Fibroblast of skin of right quadriceps (primary cell): ENCODE results near the gene AIP.
"Not testable (repeated sequence)": the region's sequence is repeated elsewhere in the genome, so short reads cannot be mapped to it uniquely, and the experiment has no call there.

Experiments used
- DNase-seq: peaks from one replicate; pipeline ENCODE4 v3.0.0-alpha.2; 2013

AIP gene

DNA sequence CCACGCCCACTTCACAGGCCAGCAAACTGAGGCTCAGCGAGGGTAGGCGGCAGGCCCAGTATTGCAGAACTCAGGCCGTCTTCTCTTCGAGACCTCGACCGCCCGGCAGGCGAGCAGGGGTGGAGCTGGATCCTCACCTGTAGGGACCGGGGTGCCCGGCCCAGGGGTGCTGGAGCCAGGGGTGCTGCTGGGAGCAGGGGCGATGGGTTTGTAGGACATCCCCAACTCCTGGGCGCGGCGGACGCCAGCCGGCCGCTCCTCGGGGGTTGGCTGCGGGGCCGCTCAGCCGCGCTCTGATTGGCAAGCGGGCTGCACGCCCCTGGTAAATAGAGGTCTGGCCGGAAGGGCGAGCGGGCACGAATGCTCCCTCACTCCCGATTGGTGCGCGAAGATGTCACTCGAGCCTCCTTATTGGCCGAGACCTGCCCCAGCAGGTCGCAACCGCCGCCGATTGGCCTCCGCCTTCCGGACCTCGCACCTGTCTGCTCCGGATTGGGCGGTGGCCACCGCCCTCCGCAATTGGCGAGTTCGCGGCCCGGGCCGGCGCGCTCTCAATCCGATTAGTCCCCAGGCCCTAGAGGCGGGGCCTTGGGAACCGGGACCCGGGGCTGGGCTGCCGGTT, 25.1 kb downstream of the AIP start, which contains the start of gene CDK2AP2:
CDK2AP2 (minus strand) TSS at position 299 of the 622 bp plus-strand sequence; CDS start at position 219, 80 bp downstream.
- peak; percentile 100 for DNase-seq

DNA sequence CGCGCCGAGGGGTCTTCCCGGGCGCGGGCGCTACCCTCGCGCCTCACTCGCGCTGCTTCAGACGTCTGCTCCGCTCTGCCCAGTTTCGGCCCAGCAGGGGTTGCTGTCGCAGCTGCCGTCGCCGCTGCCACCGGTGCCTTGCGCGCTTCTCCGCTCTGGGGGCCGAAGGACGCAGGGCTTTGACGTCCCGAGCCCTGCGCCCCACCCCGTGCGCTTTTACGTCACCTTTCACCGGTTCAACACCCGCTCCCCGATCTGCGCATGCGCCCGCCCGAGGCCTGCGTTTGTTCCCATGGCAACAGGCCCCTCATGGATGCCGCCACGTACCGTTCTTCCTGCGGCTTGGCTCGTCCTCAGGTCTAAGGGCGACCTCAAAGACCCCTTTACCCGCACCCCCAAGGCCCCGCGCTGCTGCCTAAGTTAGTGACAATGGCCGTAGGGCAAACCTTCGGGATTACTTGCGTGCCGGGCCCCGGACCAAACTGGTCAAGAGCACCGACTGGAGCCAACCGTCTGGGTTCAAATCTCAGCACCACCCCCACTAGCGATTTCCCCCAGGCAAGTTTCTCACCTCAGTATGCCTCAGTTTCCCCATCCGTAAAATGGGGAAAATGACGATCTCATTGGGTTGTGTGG, 25.8 kb downstream of the AIP start:
- peak; percentile 96 for DNase-seq

DNA sequence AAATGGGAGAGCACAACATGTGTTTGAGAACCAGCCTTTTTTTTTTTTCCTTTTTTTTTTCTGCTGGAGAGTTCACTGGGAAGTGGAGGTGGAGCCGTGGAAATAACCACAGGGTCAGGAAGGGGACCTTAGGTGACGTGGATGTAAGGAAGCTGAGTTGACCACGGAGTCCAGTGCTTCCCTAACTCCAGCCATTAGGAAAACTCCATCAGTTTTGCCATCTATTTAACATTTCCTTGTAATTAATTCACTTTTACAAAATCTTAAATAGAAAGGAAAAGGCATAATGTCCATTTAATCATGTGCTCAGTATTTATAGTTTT, 27.2 kb downstream of the AIP start:
- DNase-seq, result no peak

DNA sequence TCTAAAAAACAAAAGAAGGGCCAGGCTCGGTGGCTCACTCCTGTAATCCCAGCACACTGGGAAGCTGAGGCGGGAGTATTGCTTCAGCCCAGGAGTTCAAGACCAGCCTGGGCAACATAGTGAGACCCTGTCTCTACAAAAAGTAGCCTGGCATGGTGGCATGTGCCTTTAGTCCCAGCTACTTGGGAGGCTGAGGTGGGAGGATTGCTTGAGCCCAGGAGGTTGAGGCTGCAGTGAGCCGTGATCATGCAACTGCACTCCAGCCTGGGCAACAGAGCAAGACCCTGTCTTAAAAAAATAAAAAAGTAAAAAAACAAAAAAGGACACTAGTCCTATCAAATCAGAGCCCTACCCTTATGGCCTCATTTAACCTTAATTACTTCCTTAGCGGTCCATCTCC, 28.7 kb downstream of the AIP start:
- not testable (repeated sequence) for DNase-seq

DNA sequence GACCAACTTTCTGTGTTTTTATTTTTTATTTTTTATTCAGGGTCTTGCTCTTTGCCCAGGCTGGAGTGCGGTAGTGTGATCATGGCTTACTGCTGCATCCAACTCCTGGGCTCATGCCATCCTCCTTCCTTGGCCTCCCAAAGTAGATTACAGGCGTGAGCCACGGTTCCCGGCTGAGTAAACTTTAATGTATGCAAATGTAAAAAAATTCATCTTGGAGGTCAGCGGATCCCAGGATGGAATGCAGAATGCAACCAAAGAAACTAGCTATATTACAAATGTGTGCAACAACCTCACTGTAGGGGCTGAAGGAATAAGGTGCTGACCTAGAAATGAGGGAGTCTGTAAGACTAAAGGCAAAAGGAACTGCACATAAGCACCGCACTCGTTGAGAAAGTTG, 31.3 kb downstream of the AIP start:
- DNase-seq, result no peak

DNA sequence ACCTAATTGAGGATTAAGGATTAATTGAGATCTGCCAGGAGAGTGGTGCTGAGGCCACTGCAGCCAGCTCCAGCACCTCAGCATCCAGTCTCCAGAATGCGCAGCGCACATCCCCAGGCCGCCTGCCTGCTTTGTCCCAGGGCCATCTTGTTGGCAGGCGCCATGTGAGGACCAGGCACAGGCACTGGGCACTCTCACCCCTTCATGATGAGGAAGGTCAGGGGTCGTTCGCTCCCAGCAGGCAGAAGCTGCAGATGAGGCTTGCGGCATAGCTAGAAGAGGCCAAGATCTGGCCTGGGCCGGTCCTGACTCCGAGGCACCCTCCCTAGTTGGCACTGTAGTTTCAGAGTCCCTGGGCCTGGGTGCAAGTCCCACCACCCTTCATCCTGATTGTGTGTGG, 34.0 kb downstream of the AIP start:
- no peak for DNase-seq

DNA sequence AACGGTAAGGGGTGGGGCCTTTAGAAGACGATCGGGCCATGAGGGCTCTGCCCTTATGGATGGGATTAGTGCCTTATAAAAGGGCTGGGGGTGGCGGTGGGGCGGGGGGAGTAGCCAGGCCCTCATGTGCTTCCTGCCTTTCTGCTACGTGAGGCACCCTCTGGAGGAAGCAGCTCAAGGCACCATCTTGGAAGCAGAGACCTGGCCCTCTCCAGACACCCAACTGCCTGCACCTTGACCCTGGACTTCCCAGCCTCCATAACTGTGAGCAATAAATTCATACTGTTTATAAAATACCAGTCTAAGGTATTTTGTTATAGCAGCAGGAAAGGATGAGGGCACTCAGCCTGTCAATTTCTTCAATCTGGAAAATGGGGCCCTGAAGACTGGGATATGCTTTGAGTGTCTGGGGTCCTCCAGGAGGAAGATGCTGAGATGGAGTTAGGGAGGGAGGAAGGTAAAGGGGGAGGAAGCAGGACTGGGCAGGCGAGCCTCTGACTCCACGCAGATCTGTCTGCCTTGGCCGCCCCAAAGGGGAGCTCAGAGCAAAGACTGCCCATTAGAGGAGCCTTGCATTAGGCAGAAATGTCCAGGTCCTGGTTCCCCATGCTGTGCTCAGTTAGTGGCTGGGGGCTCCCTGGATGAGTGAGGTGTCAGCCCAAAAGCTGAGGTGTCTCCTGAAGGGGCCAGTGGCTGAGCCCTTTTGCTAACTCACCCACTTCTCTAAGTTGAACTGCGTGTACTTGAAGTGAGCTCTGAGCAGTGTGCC, 35.1 kb downstream of the AIP start:
- DNase-seq, result no peak

DNA sequence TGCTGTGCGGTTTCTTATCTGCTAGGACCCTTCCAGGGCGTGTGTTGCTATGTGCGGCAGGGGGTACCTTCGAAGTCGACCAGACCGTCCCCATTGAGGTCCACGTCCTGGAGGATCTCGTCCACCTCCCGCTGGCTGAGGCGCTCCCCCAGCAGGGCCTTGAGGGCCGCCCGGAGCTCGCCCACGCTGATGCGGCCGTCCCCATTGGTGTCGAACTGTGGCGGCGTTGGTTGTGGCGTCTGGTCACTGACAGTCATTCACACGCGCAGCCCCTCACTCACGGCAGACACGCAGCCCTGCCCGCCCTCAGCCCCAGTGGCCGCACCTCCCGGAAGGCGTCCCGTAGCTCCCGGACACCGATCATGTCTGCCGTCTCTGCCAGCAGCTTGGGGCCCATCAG, 36.9 kb downstream of the AIP start:
- no peak for DNase-seq

DNA sequence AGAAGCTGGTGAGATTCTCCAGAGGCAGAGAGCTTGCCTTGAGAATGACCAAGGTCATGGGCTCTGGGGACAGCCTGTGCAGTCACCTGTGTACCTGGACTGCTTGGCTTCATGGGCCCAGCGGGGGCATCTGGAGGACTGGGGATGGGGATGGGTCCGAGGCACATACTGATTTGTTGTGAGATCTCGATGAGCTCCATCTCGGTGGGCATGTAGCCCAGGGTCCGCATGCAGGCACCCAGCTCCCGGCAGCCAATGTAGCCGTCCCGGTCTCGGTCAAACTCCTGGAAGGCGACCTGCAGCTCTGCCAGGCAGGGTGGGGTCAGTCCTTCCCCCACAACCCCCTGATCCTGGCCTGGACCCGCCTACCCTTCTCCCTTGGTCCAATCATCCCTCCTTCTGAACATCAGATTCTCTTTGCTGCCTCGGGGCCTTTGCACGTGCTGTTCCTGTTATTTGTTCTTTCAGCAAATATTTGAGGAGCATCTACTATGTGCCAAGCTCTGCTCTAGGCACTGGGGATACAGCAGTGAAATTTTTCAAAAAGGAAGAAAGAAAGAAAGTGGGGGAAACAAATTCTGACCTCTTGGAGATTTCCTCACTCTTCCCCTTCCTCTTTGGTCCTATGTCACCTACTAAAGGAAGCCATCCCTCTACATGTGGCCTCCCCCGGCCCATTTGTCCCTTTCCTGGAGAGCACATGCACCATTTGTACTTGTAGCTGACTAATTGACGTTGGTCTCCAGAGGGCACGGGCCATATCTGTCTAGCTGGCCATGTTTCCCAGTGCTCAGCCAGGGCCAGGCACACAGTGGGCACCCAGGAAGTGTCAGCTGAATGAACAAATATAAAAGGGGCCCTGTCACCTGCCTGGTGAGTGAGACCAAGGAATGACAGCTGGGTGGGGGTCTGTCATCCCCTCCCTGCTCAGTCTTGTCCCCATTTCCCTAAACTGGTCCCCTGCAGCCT, 38.3 kb downstream of the AIP start:
- no peak for DNase-seq

DNA sequence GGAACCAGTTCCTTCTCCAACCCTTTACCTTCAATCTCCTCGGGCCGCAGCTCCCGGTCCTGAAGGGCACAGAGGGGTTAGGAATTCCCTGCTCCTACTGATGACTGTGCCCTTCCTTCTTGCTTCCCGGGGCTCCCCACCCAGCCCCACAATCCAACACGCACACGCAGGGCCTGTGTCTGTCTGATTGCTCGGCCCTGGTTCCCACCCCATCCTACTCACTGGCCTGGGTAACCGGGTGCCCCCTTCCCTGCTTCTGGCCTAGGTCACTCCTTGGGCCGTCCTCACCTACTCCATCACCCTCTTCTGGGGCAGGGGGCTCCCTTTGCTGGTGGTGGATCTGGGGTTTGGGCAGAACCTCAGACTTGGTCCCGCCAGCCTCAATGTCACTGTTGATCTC, 39.1 kb downstream of the AIP start:
- DNase-seq, result no peak

DNA sequence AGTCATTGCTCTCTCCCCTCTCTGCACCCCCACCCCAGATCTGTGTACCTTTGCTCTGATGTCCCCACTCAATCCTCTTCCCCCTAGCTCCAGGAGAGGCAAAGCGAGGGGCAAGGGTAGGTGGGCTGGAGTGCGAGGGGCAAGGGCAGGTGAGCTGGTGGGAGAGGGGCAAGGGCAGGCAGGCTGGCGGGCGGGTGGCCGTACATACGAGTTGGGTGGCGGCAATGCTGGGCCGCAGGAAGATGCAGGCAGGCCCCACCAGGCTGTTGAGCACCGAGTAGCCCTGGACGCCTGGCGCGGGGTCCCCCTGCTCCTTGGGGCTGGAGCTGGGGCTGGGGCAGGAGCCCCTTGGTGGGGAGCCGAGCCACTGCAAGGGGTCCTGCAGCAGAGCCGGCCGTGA, 39.5 kb downstream of the AIP start:
- DNase-seq, result no peak

DNA sequence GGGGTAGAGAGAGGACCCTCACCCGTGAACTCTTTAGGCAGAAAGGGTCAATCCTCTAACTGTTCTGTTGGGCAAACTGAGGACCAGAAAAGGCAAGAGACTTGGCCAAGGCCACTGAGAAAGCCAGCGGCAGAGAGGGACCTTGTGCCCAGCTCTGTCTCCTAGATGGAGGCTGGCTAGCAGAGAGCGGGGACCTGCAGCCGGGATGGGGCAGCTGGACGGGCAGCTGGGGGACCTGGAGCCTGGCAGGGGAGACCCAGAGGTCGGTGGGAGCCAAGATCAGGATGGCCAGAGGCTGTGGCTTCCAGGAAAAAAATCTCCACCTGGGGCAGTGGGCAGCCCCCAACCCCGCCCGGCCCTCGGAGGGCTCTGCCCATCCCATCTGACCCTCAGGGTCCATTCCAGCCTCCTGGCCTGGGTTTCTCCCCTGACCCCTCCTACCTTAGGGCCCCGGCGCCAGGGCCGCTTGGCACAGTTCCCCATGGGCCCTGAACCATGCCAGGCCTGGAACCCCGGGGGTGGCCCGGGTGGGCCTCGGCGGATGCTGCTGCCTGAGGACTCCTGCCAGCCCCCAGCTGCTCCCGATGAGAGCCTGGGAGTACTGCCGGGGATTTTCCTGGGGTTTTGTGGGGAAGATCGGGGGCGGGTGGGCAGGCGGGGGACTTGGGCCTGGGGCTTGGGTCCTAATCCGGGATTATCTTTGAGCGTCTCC, 40.2 kb downstream of the AIP start, which contains the start of gene CABP2:
CABP2 (minus strand) TSS at position 603 of the 712 bp plus-strand sequence; CDS start at position 483, 120 bp downstream.
- no peak for DNase-seq

DNA sequence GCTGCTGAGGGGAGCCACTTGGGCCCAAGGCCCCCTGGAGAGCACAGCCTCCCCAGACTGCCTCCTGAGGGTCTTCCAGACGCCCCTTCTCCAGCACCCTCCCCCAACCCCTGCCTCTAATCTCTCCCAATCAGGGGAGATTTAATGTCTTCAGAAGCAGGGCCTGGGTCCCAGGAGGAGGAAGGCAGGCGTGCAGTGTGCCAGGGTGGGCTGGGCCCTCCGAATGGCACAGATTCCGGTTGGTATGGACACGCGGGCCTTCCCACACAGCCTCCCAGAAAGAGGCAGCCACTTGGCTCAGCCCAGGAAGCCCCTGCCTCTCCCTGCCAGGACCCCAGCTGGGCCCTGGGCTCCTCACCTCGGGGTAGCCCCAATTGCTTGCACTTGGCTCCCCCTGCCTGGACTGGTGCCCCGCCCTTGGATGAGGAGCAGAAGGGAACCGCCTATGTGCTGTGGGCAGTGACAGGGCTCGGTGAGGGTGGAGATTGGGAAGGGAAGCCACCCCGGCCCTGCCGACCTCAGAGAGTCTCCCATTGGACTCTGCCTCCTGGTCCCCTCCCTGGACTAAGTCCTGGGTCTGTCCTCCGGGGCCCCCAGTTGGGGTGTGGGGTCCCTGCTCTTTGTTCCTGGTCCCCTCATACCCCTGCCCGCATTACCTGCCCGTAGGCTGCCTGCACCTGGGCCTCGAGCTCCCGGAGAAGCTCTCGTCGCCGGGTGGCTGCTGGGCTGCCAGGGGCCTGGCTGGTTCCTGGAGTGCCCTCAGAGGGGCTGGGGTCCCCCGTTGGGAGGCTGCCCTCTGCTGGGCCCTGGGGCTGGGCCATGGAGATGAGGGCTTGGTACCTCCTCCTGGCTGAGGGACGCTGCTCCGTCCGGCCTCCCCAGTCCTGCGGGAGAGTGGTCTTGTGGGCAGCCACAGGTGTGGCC, 41.0 kb downstream of the AIP start:
- DNase-seq, result no peak

DNA sequence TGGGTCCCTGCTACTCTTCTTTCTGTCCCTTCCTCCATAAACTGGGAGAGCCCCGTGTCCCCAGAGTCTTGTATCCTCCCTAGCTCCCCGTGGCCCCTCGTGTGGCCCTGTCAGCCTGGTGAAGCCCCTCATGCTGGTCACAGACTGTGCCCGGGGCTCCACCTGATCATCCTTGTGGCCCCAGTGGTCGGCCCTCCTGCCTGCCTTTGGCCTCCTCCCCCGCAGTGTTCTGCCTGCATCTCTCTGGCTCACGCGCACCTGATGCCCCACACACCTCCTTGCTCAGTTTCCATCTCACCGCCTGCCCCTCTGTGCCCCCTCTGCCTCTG, 41.6 kb downstream of the AIP start:
- no peak for DNase-seq

DNA sequence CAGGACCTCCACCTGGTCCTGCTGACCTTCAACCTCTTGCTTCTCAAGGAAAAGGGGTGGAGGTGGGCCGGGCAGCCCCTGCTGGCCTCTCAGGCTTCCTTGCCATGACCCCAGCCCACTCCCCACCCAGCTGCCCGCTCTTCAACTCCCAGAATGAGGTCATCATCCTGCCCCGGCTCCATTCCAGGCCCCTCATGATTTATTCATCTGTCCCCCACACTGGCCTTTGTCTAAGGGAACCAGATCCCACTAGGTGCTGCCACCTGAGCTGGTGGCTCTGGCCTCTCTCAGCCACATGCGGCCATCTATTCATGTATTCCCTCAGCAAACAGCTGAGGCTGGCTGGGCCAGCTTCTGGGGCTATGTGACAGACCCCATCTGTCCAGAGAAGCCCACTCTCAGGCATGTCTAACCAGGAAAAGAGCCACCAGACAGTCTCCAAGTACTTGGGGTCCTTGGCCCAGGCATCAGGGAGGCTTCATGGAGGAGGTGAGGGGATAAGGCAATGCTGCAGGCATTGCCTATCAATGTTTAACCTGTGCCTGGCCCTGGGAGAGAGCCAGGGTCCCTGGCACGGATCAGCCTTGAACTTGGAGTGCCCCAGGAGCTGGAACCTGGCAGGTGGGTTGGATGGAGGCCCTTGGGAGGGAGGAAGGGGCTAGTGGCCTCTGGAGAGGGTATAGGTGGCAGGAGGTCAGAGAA, 42.6 kb downstream of the AIP start:
- no peak for DNase-seq

DNA sequence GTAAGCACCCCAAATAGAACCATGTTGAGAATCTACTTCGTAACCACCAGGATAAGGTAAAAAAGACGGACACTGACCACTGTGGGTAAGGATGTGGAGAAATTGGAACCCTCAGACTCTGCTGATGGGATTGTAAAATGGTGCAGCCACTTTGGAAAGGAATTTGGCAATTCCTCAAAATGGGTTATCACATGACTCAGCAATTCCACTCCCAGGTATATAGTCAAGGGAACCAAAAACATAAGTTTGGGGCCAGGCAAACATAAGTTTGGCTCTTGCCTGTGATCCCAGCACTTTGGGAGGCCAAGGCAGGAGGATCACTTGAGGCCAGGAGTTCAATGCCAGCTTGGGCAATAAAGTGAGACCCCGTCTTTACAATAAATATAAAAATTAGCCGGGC, 45.5 kb downstream of the AIP start:
- DNase-seq, result no peak

DNA sequence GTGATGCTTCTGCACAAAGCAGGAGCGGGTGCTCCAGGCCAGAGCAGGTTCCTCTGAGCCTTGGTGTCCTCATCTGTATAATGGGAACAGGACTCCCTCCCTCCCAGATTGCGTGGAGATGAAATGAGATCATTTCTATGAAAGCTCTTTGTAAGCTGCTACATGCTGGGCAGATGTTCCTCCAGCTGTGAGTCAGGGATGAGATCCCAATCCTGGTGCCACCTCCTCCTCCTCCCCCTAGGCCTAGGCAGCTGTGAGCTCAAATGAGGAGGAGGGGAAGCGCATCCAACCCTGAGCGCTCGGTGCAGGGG, 47.4 kb downstream of the AIP start:
- DNase-seq, result no peak

DNA sequence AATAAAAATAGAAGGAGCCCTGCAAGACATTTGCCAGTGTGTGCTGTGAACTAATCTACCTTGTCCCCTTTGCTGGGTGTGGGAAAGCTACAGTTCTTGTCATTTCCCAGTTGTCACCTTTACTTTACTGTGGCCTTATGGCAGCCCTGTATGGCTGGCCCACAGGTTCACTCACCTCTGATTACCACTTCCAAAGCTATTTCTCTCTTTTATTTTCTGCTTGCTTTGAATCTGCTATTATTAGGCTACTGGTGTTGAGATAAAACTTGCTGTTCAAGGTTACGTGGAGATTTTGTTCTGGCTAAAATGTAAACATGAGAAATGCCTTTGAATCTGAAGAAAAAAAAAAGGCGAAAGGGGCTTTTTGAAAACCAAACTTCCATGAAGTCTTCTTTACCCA, 50.1 kb downstream of the AIP start:
- no peak for DNase-seq

DNA sequence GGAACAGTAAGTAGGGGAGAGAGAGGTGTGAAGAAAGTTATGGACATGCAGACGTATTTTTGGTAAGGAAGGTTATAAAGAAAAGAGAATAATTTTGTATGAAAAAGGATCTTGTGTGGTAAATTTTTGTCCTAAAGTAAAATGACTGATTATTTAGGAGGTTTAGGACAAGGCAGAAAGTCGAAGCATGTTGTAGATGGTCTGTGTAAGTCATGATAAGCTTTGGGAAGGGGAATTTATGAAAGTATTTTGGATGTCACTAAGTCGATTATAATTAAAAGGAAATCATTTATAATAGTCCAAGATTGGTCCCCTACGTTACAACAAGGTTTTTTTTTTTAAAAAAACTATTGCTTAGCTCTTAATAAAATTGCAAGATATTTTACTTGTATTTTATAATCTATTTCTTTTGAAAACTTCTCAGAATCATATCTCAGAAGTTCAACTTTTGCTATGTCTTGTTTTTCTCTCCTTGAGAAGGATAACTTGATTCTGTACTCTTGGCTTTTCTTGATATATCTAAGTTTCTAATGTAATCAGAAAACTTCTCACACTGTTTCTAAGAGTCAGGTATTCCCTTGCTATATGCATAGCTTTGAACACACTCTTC, 51.3 kb downstream of the AIP start:
- DNase-seq, result peak; percentile 16

DNA sequence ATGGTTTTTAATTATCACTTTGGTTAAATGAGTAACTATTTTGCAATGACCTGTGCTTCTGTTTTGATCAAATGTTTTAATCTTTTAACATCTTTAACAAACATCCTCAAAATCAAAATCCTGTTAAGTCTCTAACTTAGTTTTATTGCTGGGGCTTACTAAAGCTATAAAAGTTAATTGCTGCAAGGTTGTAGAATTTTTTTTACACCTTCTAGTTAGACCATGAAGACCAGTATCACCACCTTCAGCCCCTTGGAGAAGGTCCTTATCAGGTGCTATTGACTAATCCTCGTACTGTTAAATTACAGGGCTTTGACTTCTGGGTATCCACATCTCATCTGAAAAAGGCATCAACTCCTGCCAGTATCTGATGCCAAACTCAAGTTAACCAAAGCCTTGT, 52.7 kb downstream of the AIP start:
- DNase-seq, result no peak
